SK-N-DZ (cell line): Measurements from ENCODE around the gene SLC9A8.

ENCODE experiments used
- DNase-seq: peaks from one replicate; pipeline ENCODE4 v3.0.0-alpha.2; 2015; ENCODE audit warnings: low spot score

The SLC9A8 gene

GRCh38 chr20:49813305-49813974 lies 812 bp downstream of the SLC9A8 start:
- no peak for DNase-seq

DNA sequence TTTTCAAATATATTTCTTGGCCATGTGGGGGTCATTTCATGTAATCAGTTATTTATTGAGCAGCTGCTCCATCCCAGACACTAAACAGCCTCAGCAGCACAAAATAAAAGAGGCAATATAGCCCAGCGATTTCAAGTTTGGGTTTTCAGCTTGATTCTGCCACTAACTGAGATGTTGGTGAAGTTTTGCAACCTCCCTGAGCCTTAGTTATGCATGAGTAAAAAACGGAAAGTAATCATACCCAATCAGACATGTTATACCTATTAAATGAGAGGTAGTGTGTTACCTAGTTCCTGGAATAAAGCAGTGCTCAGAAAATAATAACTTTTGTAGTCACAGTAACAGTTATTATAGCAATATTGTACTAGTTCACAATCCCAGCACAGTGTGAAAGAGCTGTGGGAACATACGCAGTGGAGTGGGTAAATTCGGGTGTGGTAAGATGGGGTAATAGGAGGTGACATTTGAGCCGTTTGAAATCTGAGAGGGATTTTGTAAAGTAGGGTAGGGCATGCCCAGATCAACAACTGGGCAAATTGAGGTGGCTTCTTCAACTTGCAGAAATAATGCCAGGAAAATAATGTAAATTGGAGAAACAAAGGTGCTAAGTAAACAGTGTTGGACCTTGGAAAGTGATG lies 1.5 kb downstream of the SLC9A8 start:
- DNase-seq: no peak

DNA sequence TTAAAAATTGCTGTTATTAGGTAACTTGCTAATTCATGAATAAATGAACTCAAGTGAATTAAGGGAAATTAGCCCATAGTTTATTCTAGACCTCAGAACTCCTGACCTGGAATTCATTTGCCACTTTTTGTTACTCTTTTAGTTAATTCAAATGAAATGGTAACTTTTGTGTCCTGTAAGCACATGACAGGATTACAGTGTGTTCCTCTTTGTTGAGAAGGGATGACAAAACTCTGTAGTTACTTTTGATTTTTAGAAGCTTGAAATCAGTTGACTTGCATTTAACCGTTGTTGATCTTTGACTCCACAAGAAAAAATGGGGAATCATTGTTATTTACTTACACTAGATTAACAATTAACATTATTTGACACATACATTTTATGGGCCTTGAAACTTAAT lies 6.2 kb downstream of the SLC9A8 start:
- no peak for DNase-seq

- DNase-seq: no peak
These were observed 7.1 kb downstream of the SLC9A8 start for GRCh38 chr20:49819702-49820101.

DNA sequence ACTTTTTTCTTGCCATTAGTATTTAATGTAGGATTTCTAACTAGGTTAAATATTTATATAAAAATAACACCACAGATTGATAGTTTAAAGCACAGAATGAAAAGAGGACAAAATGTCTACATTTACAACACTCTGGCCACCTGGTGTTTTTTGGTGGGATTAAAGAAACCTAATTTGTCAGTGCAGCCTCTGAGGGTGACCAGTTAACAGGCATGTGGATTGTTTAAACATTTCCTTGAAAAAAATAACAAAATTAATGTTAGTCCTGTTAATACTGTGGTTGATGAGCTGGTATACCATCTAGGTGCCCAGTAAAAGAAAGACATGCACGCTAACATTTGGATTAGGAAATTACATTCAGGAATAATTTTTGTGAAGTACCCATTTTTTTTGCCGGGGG lies 8.8 kb downstream of the SLC9A8 start:
- DNase-seq: no peak

GRCh38 chr20:49821870-49822331 lies 9.3 kb downstream of the SLC9A8 start:
- DNase-seq: no peak

DNA sequence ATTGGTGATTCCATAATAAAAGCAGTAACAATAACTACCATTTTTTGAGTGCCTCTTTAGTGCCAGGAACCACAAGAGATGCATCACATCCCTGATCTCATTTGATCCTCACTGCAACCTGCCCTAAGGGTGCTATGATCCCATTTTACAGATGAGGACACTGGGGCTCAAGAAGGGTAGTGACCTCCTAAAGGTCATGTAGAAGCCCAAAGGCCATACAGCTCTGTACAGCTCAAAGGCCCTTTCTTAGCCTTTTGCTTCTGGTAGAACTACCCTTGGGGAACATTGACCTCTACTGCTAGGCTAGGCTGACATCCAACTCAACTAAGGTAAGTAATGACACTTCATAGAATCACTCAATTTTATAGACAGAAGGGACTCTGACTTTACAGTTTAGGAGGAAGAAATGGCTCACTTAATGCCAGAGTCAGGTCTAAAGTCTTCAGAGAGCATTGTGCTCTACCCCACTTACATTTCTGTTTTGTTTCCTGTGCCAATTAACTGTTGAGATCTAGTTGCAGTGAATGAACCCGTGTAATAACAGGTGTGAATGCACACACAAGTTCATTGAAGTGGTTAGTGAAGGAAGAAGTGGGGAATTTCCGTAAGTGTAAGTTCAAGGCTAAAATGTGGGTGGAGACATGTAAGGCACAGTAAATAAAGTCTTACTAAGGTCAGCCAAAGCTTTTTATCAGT lies 10.7 kb downstream of the SLC9A8 start:
- no peak for DNase-seq

DNA sequence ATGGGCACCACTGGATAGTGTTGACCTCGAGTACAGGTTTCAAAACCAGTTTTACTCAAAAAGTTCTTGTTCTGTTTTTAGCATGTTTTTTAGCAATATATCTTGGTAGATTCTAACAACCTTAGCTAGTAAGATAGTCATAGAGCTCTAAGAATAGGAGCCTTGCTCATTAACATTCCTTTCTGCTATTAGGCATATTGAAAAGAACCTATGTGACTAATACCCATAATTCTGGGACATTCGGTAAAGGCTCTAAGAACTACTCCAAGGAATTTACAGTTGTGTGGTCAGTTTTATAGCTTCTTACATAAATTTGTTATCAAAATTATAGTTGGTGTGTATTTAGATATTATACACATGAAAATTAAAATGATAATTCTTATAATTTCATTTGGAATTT lies 11.6 kb downstream of the SLC9A8 start:
- DNase-seq: no peak

DNA sequence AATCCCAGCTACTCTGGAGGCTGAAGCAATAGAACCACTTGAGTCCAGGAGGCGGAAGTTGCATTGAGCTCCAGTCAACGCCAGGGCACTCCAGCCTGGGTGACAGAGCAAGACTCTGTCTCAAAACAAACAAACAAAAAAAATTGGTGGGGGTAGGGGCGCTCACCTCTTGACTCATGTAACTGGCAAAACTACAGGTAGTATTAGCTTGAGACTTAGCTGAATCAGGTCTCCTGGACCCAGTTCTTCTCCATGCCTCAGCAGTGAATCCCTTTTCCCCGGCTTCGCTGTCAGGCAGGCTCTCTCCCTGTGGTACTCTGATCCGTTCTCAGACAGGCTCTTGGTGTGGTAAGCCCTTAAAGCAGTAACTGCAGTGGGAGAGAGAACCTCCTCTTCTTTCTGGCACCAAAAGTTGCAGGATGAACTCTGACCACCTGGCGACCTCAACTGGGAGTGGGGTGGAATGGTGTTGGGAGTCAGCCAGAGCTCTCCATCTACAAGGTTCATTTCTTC lies 12.9 kb downstream of the SLC9A8 start:
- DNase-seq: no peak

DNA sequence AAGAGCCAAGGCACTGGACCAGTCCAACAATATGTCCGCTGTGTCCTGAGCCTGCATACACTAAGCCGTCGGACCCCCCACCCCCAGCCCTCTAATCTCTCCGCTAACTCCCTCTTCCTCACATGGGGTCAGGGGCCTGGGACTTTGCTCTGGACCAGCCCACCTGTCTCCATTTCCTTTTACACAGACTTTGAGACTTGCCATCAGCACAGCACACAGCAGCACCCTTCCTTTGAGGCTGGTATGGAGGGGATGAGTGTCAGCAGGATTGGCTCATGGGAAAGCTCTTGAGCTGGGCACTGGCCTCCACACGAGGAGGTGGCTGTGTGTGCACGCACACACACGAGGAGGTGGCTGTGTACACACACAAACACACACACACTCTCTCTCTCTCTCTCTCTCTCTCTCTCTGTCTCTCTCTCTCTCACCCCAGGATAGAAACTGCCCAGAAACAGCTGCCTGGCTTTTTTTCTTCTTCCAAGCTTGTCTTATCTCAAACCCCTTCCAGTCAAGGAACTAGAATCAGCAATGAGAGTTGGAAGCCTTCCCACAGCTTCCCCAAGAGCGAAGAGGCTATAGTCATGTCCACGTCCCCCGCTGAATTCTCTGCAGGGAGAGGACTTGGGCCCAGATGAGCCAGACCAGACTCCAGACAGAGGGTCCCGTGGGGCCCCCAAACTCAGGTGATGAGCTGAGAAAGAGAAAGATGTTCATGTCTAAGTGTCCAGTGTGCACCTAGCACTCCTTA lies 18.6 kb downstream of the SLC9A8 start:
- no peak for DNase-seq

GRCh38 chr20:49831770-49832631 lies 19.4 kb downstream of the SLC9A8 start:
- no peak for DNase-seq

GRCh38 chr20:49832632-49833327 lies 20.2 kb downstream of the SLC9A8 start:
- DNase-seq: no peak

DNA sequence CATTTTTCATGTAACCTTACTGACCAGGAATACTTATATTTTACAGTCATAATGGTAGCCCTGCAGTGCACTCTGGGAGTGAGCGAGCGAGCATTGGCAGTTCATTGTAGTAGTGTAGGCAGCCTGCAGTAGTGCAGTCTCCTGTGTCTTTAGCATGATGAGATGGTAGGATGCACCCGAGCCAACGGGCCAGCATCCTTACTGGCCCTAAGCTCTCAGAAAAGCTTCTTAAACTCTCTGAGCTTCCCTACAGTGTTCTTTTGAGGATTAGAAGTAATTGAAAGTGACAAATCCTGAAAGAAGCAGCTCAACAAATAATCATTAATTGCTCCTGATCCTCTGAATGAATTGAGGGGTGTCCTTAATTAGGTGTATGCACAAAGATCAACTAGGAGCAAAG lies 20.9 kb downstream of the SLC9A8 start:
- no peak for DNase-seq

- DNase-seq: no peak
These were observed 22.4 kb downstream of the SLC9A8 start for GRCh38 chr20:49835031-49835430.

- DNase-seq: no peak
These were observed 25.9 kb downstream of the SLC9A8 start for GRCh38 chr20:49838546-49838945.

DNA sequence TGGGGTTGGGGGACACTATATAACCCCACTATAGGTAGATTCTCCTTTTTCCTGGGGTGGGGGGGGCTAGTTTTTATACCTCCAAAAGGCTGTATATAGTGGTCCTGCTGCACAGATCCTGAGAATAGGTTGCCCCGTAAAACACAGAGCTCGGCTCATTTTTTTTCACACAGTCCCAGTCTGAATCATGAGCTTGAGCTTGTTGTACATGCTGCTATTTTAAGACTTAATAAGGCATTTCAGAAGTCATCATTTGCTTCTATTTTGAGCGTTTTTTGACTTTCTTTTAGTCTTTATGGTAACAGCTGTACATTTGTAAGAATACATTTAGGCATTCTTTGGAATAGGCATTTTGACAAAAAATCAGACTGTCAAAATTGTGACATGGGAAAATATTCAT lies 30.5 kb downstream of the SLC9A8 start:
- DNase-seq: no peak

DNA sequence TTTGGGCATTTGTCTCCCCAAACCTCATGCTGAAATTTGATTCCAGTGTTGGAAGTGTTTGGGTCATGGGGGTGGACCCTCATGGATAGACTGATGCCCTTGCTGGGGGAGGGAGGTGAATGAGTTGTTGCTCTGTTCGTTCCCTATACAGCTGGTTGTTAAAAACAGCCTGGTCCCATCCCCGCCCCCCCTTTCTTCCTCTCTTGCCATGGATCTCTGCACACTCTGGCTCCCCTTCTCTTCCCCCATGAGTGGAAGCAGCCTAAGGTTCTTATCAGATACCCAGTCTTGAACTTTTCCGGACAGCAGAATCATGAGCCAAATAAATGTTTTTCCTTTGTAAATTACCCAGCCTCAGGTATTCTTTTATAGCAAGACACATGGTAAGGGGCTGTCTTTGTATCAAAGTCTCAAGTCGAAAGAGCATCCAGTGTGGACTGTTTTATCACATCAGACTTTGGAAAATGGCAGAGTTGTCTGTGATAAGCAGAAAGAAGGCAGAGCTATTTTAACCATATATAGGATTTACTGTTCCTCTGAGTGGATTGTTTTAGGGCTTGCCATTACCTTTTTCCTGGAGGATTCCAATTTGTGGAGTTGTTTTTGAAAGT lies 31.2 kb downstream of the SLC9A8 start:
- DNase-seq: no peak

DNA sequence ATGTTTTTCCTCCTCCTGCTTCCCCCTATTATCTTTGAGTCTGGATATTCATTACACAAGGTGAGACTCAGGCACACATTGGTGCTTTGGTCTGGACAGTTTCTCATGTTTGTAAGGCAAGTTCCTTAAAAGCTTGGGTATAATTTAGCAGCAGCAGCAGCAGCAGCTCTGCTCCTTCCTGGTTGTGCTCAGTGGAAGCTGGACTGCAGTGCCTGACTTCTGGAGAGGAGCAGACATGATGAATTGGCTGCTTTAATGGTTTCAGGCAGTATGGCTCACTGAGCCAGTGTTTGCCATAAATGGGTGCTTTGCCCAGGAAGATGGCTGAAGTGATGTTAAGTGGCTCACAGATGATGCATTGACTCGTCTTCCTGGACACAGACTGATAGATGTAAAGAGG lies 32.4 kb downstream of the SLC9A8 start:
- DNase-seq: no peak

DNA sequence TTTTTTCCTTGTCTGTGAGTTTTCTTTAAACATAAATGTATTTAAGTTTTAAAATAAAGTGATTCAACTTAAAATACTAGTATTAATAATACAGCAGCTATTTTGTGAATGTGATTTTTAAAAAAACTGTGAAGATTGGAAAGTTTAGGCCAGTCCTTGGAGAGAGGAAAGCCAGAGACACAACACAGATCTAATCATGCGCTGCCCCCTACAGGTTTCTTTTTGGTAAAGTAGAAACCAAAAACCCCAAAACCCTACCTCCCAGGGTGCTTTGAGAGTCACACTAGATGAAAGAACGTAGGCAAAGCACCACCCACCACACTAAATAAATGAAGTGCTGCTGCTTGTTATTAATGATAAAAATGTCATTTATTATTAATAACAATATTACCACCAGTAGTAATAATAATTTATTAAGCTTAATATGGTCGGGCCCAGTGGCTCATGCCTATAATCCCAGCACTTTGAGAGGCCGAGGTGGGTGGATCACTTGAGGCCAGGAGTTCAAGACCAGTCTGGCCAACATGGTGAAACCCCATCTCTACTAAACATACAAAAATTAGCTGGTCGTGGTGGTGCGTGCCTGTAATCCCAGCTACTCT lies 33.7 kb downstream of the SLC9A8 start:
- peak; percentile 58 for DNase-seq
